ENCODE results near the gene STAT4. TPM values are rescaled to one million over a fixed set of nuclear protein-coding genes. Genes with fewer than 3 reads are reported as not detected.

The STAT4 gene
- total RNA-seq, 4 donors from 2014 or later, result 0.31 to 1.0 (median 0.73) TPM; not detected in 1

DNA sequence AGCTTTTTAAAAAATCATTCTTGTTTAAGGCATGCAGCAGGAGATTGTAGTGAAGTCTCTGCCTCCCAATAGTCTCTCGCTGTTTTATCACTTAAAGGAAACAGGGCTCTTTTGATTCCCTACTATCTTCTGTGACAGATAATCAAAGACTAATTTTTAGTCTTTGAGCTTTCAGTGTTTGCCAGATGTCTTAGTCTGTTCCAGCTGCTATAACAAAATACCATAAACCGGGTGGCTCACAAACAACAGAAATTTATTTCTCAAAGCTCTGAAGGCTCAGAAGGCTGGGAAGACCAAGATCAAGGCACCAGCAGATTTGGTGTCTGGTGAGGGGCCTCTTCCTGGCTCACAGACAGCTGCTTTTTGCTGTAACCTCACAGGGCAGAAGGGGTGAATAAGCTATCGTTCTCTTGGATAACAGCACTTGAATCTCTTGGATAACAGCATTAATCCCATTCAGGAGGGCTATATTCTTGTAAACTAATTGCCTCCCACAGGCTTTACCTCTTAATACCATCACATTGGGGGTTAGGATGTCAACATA lies 37.8 kb upstream of the STAT4 start:
- intact Hi-C loops (cut with DNase I; ENCODE audit: low total_unique reads), result no loop called here
- no peaks in the 10 kb centered on the region for H3K9me3 ChIP-seq
- ATAC-seq (no peak), DNase-seq (no peak)
- H3K27ac ChIP-seq, result no peak overlapping the region
- in situ Hi-C loops (cut with MboI; ENCODE audit: low sequenced_read_pairs in 4 of 4), result no loop called here
- H3K4me1 ChIP-seq, result no peaks in the 10 kb centered on the region
- H3K27me3 ChIP-seq, result no peaks in the 10 kb centered on the region
- H3K4me3 ChIP-seq, result no peak overlapping the region
- no peak for TF ChIP-seq POLR2A (IDR thresholded peaks at IDR 0.05)
- TF ChIP-seq, protein P1, sequence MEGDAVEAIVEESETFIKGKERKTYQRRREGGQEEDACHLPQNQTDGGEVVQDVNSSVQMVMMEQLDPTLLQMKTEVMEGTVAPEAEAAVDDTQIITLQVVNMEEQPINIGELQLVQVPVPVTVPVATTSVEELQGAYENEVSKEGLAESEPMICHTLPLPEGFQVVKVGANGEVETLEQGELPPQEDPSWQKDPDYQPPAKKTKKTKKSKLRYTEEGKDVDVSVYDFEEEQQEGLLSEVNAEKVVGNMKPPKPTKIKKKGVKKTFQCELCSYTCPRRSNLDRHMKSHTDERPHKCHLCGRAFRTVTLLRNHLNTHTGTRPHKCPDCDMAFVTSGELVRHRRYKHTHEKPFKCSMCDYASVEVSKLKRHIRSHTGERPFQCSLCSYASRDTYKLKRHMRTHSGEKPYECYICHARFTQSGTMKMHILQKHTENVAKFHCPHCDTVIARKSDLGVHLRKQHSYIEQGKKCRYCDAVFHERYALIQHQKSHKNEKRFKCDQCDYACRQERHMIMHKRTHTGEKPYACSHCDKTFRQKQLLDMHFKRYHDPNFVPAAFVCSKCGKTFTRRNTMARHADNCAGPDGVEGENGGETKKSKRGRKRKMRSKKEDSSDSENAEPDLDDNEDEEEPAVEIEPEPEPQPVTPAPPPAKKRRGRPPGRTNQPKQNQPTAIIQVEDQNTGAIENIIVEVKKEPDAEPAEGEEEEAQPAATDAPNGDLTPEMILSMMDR (IDR thresholded peaks at IDR 0.05 in 4 of 5, conservative IDR thresholded peaks at IDR 0.05 in 1 of 5), result no peak
- no peaks in the 10 kb centered on the region for H3K36me3 ChIP-seq

DNA sequence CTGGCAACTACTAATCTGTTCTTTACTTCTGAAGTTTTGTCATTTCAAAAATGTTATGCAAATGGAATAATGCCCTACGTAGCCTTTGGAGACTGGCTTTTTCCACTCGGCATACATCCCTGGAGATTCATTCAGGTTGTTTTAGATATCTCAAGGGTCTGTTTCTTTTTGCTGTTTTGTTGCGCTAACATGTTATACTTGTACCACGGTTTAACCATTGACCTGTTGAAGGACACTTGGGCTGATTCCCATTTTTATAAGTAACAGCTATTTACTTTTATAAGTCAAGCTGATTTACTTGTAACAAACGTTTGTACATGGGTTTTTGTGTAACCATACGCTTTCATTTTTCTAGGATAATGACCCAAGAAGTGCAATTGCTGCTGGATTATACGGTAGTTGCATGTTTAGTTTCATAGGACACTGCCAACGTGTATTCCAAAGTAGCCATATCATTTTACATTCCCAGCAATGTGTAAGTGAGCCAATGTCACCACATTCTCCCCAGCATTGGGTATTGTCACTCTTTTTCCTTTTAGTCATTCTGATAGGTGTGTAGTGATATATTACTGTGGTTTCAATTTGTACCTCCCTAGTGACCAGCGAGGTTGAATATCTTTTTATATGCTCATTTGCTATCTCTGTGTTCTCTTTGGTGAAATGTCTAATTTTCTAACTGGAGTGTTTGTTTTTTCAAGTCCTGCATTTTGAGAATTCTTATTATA lies 36.5 kb upstream of the STAT4 start:
- ATAC-seq, result no peak
- Histone ChIP-seq H3K4me1 (no peaks in the 10 kb centered on the region), H3K27ac (no peak overlapping the region), H3K9me3 (no peaks in the 10 kb centered on the region), H3K27me3 (no peaks in the 10 kb centered on the region), H3K36me3 (no peaks in the 10 kb centered on the region), H3K4me3 (no peak overlapping the region)
- in situ Hi-C loops (cut with MboI; ENCODE audit: low sequenced_read_pairs in 4 of 4) (no loop called here), intact Hi-C loops (cut with DNase I; ENCODE audit: low total_unique reads) (no loop called here)
- TF ChIP-seq POLR2A (IDR thresholded peaks at IDR 0.05), result no peak
- TF ChIP-seq, protein P1 (IDR thresholded peaks at IDR 0.05 in 4 of 5, conservative IDR thresholded peaks at IDR 0.05 in 1 of 5), result no peak
- no peak for DNase-seq

DNA sequence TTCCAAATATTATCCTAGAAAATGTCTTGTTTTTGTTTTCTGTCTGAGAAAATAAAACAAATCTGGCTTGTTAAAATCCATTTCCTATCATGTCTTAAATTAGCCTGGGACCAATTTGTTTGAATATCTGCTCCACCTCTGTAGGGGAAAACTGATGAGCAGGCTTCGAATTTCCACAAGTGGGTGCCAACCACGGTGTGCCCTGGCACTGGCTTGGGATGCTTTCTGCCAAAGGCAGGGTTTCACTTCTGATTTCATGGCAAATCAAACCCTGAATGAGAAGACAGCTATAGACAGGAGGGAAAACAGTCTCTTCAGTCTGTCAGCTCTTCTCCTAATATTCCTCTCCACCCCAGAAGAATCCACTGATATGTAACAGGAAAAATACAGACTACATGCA lies 33.7 kb upstream of the STAT4 start:
- in situ Hi-C loops (cut with MboI; ENCODE audit: low sequenced_read_pairs in 4 of 4) (no loop called here), intact Hi-C loops (cut with DNase I; ENCODE audit: low total_unique reads) (no loop called here)
- Histone ChIP-seq H3K36me3 (no peaks in the 10 kb centered on the region), H3K27ac (no peak overlapping the region), H3K9me3 (no peaks in the 10 kb centered on the region), H3K4me1 (no peaks in the 10 kb centered on the region), H3K27me3 (no peaks in the 10 kb centered on the region), H3K4me3 (no peak overlapping the region)
- DNase-seq (no peak), ATAC-seq (no peak)
- no peak for TF ChIP-seq POLR2A (IDR thresholded peaks at IDR 0.05)
- TF ChIP-seq, protein P1 (IDR thresholded peaks at IDR 0.05 in 4 of 5, conservative IDR thresholded peaks at IDR 0.05 in 1 of 5), result no peak

DNA sequence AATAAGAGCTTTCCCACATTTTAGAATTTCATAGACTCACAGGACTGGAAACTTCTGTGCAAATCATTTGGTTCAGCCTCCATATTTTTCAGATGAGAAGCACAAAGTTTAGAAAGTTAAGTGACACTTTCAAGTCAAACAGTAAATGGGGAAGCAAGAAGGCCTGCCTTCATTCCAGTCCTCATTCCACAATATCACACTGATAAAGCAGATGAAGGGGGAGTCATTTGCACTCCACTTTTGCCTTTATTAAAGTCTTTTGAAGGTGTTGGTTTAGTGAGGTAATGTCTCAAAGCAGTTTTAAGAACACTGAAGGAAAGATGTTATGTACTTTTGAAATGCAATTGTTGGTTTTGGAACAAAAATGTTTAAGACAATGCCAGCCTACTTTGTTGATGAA lies 32.7 kb upstream of the STAT4 start:
- Histone ChIP-seq H3K4me1 (no peaks in the 10 kb centered on the region), H3K27ac (no peak overlapping the region), H3K27me3 (no peaks in the 10 kb centered on the region), H3K9me3 (no peaks in the 10 kb centered on the region), H3K4me3 (no peak overlapping the region), H3K36me3 (no peaks in the 10 kb centered on the region)
- in situ Hi-C loops (cut with MboI; ENCODE audit: low sequenced_read_pairs in 4 of 4), result no loop called here
- DNase-seq (no peak), ATAC-seq (no peak)
- TF ChIP-seq, protein P1 (IDR thresholded peaks at IDR 0.05 in 4 of 5, conservative IDR thresholded peaks at IDR 0.05 in 1 of 5), result no peak
- no peak for TF ChIP-seq POLR2A (IDR thresholded peaks at IDR 0.05)
- intact Hi-C loops (cut with DNase I; ENCODE audit: low total_unique reads), result no loop called here

Measured in gastrocnemius medialis (tissue), 4 donors.